Mesenteric fat pad (tissue), 1 donor: ENCODE measurements around the gene LHPP. TPM values are rescaled to one million over a fixed set of nuclear protein-coding genes. Genes with fewer than 3 reads are reported as not detected.

Experiments used
- DNase-seq: peaks from one replicate; pipeline ENCODE4 v3.0.0-alpha.2; 2020; ENCODE audit warnings: low spot score
- total RNA-seq: library from RNA; stranded (reverse); fragmentation: NEBNext Ultra II Directional; extraction: Animal tissue kit (Norgen Biotek cat#: 25700); gene quantifications from one replicate; pipeline ENCODE4 v1.2.1, GENCODE V29; 2021
- donor health status: DM: yes; HTN: yes; CAD: no.

LHPP gene
- total RNA-seq, 1 donor from 2014 or later: 15.9 TPM

- DNase-seq: no peak
These were observed 156.9 kb downstream of the LHPP start for GRCh38 chr10:124618470-124619073.

GRCh38 chr10:124619195-124619594 is 157.6 kb downstream of the LHPP start:
- DNase-seq: no peak

GRCh38 chr10:124619802-124620490 is 158.3 kb downstream of the LHPP start:
- no peak for DNase-seq

- DNase-seq: no peak
These were observed 160.0 kb downstream of the LHPP start for GRCh38 chr10:124621637-124622036.

GRCh38 chr10:124622158-124622557 is 160.5 kb downstream of the LHPP start:
- DNase-seq: no peak

- no peak for DNase-seq
These were observed 161.4 kb downstream of the LHPP start for GRCh38 chr10:124622866-124623536.

- DNase-seq: no peak
These were observed 162.4 kb downstream of the LHPP start for GRCh38 chr10:124624006-124624405.

- DNase-seq: no peak
These were observed 162.8 kb downstream of the LHPP start for GRCh38 chr10:124624466-124624865.

GRCh38 chr10:124624895-124625294 is 163.3 kb downstream of the LHPP start:
- no peak for DNase-seq

- DNase-seq: no peak
These were observed 164.2 kb downstream of the LHPP start for GRCh38 chr10:124625831-124626238.

- DNase-seq: no peak
These were observed 165.2 kb downstream of the LHPP start for GRCh38 chr10:124626759-124627380.

- no peak for DNase-seq
These were observed 166.4 kb downstream of the LHPP start for GRCh38 chr10:124627866-124628675.

GRCh38 chr10:124628676-124629021 is 167.0 kb downstream of the LHPP start:
- no peak for DNase-seq

- no peak for DNase-seq
These were observed 167.8 kb downstream of the LHPP start for GRCh38 chr10:124629415-124629814.

- DNase-seq: no peak
These were observed 168.2 kb downstream of the LHPP start for GRCh38 chr10:124629842-124630241.

GRCh38 chr10:124630551-124630950 is 168.9 kb downstream of the LHPP start:
- DNase-seq: no peak

- DNase-seq: no peak
These were observed 170.5 kb downstream of the LHPP start for GRCh38 chr10:124632064-124632531.

GRCh38 chr10:124632566-124632965 is 170.9 kb downstream of the LHPP start:
- no peak for DNase-seq

- DNase-seq: no peak
These were observed 174.8 kb downstream of the LHPP start for GRCh38 chr10:124636271-124636995.

GRCh38 chr10:124637091-124637700 is 175.6 kb downstream of the LHPP start:
- DNase-seq: no peak
